Retinal pigment epithelial cell (primary cell): ENCODE data around the gene B9D1.
A peak's percentile ranks its signal among the peaks of the same experiment; 100 is the strongest.

Experiments used
- DNase-seq: peaks from one replicate; pipeline ENCODE4 v3.0.0-alpha.2; 2010; ENCODE audit warnings: low read depth
- H3K4me3 ChIP-seq: 2 replicates; pipeline ENCODE4 v1.5.1; 2011; ENCODE audit warnings: mild to moderate bottlenecking, low read length, control low read depth, moderate library complexity
- TF ChIP-seq, protein P1 (sequence below): conservative IDR thresholded peaks from 2 replicates; pipeline ENCODE4 v1.5.1; 2011; ENCODE audit warnings: low read depth, low read length, control low read depth, inconsistent platforms

The B9D1 gene

DNA sequence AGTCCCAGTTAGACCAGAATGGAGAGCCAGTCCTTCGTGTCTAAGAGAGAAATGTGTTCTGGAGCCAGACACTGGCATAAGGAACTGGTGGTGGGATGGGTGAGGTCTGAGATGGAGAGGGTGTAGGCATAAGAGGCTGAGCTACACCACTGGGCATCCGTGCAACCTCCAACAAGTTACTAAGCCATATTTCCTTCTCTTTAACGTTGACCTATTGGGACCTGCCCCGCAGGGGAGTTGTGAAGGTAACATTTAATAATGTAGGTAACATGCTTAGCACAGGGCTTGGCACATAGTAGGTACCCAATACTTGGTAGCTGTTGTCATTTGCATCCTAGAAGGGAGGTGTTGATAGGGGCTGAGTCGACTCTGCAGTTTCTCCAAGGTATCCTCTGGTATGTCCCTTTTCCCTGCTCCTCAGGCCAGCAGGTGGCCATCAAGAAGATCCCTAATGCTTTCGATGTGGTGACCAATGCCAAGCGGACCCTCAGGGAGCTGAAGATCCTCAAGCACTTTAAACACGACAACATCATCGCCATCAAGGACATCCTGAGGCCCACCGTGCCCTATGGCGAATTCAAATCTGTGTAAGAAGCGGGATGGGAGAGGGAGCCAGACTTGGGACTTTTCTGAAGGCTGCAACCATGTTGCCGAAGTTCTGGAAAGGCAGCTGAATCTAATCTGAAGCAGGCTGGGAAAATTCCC is 17.0 kb upstream of the B9D1 start:
- DNase-seq = no peak
- peak overlapping the region; percentile 86 for H3K4me3 ChIP-seq
- TF ChIP-seq, protein P1, sequence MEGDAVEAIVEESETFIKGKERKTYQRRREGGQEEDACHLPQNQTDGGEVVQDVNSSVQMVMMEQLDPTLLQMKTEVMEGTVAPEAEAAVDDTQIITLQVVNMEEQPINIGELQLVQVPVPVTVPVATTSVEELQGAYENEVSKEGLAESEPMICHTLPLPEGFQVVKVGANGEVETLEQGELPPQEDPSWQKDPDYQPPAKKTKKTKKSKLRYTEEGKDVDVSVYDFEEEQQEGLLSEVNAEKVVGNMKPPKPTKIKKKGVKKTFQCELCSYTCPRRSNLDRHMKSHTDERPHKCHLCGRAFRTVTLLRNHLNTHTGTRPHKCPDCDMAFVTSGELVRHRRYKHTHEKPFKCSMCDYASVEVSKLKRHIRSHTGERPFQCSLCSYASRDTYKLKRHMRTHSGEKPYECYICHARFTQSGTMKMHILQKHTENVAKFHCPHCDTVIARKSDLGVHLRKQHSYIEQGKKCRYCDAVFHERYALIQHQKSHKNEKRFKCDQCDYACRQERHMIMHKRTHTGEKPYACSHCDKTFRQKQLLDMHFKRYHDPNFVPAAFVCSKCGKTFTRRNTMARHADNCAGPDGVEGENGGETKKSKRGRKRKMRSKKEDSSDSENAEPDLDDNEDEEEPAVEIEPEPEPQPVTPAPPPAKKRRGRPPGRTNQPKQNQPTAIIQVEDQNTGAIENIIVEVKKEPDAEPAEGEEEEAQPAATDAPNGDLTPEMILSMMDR = no peak

DNA sequence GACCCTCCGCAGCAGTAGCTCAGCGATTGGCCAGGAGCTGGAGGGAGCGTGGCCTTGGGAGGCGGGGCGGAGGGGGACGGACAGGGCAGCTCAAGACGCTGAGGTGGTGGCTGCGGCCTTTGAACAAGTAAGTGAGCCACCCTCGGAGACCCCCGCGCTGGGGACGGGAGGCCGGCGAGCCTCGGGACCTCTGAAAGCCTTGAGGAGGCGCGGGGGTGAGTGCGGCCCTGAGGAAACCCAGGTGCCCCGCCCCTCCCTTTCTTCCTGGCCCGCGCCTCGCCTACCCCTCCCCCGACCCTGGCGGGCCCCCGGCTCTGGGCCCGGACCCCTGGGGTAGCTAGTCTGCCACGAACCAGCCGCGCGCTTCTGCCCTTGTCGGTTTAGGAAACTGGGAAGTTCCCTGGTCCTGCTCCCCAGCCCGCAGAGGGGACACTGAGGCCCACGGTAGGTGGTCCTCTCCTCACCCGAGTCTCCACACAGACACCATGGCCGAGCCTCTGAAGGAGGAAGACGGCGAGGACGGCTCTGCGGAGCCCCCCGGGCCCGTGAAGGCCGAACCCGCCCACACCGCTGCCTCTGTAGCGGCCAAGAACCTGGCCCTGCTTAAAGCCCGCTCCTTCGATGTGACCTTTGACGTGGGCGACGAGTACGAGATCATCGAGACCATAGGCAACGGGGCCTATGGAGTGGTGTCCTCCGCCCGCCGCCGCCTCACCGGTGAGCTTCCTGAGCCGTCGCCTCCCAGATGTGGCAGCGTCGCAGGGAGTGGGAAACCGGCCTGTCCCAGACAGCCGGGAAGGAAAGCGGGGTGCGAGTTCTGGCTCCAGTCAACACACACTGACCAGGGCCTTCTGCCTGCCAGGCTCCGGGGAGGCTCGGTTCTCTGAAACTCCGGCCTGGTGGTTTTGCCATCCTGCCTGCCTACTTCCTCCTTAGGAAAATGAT is 16.2 kb upstream of the B9D1 start, which contains the start of gene MAPK7:
Gene MAPK7, plus strand, starts transcription at position 83 of the 945 bp plus-strand sequence. Its CDS starts 403 bp downstream, at position 486.
- H3K4me3 ChIP-seq = peak within 1 kb of the TSS; percentile 91
- TF ChIP-seq, protein P1 = no peak
- no peak for DNase-seq

DNA sequence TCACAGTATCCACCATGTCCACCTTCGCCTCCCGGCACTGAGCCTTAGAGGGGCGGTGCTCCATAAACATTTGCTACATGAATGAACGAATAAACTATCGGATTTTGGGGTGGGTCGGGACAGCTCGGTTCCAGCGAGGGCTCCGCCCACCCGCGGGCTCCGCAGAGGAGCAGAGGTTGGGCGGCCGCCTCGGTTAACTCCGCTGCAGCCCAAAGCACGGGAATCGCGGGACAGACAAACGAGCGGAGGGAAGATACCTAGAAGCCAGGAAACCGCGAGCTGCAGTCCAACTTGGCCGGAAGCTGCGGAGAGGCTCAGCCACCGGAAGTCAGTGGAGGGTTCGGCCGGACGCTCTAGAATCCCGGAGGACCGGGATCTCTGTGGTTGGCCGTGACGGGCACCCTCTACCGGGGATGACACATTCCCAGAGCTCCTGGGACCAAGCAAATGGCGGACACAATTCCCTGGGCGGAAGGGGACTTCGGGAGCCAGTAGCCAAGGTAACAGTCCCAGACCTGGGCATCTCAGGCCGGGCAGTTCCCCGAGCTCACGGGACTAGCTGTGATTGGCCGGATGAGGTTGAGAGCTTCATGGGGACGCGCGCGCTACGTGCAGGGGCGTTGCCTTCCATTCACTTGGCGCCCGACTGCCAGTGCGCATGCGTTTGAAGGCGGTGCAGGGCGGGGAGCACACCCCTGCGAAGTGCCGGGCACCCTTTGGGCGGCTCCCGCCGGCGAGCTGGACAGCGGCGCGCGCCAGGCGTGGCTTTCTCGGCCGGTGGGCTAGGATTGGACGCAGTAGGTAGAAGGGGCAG is 15.3 kb upstream of the B9D1 start:
- TF ChIP-seq, protein P1 = no peak
- peak overlapping the region; percentile 91 for H3K4me3 ChIP-seq
- DNase-seq = peak; percentile 96

DNA sequence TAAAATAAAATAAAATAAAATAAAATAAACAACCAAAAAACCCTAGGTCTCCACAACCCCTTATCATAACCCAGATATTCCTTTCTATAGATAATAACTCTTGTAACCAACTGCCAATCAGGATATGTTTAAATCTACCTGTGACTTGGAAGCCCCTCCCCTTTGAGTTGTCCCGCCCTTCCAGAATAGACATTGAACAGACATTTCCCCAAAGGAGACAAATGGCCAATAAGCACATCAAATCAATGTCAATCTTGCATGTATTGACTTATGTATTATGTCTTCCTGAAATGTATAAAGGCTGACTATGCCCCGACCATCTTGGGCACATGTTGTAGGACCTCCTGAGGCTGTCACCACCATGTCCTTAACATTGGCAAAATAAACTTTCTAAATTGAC is 14.3 kb upstream of the B9D1 start:
- no peak for DNase-seq
- TF ChIP-seq, protein P1 = no peak
- peak overlapping the region; percentile 91 for H3K4me3 ChIP-seq

DNA sequence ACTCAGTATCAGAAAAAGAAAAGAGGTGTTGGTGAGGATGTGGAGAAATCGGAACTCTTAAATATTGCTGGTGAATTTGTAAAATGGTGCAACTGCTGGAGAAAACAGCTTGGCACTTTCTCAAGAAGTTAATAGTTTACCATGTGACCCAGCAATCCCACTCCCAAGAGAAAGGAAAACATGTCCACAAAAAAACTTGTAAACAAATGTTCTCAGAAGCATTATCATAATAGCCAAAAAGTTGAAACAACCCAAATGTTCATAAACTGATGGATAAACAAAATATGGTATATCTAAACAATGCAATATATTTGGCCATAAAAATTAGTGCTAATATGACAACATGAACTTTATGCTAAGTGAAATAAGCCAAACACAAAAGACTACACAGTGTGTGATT is 13.2 kb upstream of the B9D1 start:
- H3K4me3 ChIP-seq = no peak overlapping the region
- no peak for DNase-seq
- TF ChIP-seq, protein P1 = no peak

DNA sequence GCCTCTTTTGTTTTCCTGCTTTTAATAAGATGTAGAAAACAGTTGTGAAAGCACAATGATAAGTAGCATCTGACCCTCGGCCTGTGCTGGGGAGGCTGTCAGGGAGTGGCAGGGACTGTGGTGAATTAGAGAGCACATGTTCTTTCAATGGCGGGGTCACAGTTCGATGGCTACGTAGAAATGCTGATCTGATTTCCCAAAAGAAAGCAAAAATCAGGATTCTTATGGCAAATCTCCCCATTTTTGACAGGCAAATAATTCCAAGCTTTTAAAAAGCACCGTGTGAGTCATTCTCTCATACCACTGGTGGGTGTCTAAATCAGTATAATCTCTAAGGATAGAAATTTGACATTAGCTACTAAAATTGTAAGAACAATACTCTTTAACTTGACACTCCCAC is 11.6 kb upstream of the B9D1 start:
- H3K4me3 ChIP-seq = no peak overlapping the region
- TF ChIP-seq, protein P1 = no peak
- no peak for DNase-seq
